Activated CD8-positive, alpha-beta T cell treated with anti-CD3 and anti-CD28 coated beads, Interleukin-2, amount 10 ng/mL, durations not matched to agents 7 days and 5 days (primary cell): Measurements from ENCODE around the gene SNN. TPM values are rescaled to one million over a fixed set of nuclear protein-coding genes. Genes with fewer than 3 reads are reported as not detected.

Experiments
- ATAC-seq: fragments of 150-1000 bp; cut with Tn5 transposase; one replicate; pipeline ENCODE4 v1.10.0; 2021; ENCODE audit warnings: moderate library complexity
- CTCF ChIA-PET: fragments of 350-600 bp; sonication (Branson Sonifier 250); formaldehyde crosslinking; loops from one replicate; lab custom pipeline; 2021; ENCODE audit warnings: antibody characterized with exemption; lab: Charles Lee
- POLR2A ChIA-PET: fragments of 350-600 bp; sonication (Branson Sonifier 250); formaldehyde crosslinking; loops from one replicate; lab custom pipeline; 2021; ENCODE audit warnings: antibody characterized with exemption; lab: Charles Lee
- DNase-seq: peaks from one replicate; pipeline ENCODE4 v3.0.0-alpha.2; 2020
- H3K27ac Mint-ChIP-seq: one replicate; pipeline ENCODE4 v1.8.0; 2021; ENCODE audit warnings: mild to moderate bottlenecking, mixed read lengths
- H3K27me3 Mint-ChIP-seq: one replicate; pipeline ENCODE4 v1.8.0; 2021; ENCODE audit warnings: low read depth, mixed read lengths
- H3K36me3 Mint-ChIP-seq: one replicate; pipeline ENCODE4 v1.8.0; 2021; ENCODE audit warnings: low read depth, mixed read lengths
- H3K4me1 Mint-ChIP-seq: one replicate; pipeline ENCODE4 v1.8.0; 2021; ENCODE audit warnings: low read depth, mixed read lengths
- H3K4me3 Mint-ChIP-seq: one replicate; pipeline ENCODE4 v1.8.0; 2021; ENCODE audit warnings: mild to moderate bottlenecking, mixed read lengths
- H3K9me3 Mint-ChIP-seq: one replicate; pipeline ENCODE4 v1.8.0; 2022; ENCODE audit warnings: mixed read lengths; ENCODE audit not compliant: insufficient read depth
- total RNA-seq, 2 experiments: library from RNA; stranded (reverse); gene quantifications; one replicate each; pipeline ENCODE4 v1.2.3, GENCODE V29; 2021

SNN gene
- total RNA-seq, 2 experiments from 2014 or later, result 27.3 to 28.9 TPM

GRCh38 chr16:11684231-11685025, 16.2 kb downstream of the SNN start:
- no peak for DNase-seq
- H3K27ac Mint-ChIP-seq, result no peak overlapping the region

GRCh38 chr16:11685844-11686618, 17.8 kb downstream of the SNN start:
- peaks cover 32% of the 10 kb centered on the region for H3K4me1 Mint-ChIP-seq

More at GRCh38 chr16:11684231-11685025, 16.2 kb downstream of the SNN start:
- peaks cover 79% of the 10 kb centered on the region for H3K36me3 Mint-ChIP-seq
- POLR2A ChIA-PET, result interaction anchor here (0.6 kb wide), 1 partner anchor 97 kb away, joined by 4 read pairs; no protein-coding TSS in a partner anchor
- CTCF ChIA-PET, result no interaction called here
- no peak for ATAC-seq
- H3K27me3 Mint-ChIP-seq, result no peaks in the 10 kb centered on the region
- H3K9me3 Mint-ChIP-seq, result no peaks in the 10 kb centered on the region
- no peak overlapping the region for H3K4me3 Mint-ChIP-seq
- peaks cover 45% of the 10 kb centered on the region for H3K4me1 Mint-ChIP-seq

GRCh38 chr16:11686713-11687380, 18.6 kb downstream of the SNN start:
- peaks cover 24% of the 10 kb centered on the region for H3K4me1 Mint-ChIP-seq
- CTCF ChIA-PET, result no interaction called here
- H3K9me3 Mint-ChIP-seq, result no peaks in the 10 kb centered on the region
- DNase-seq (no peak), ATAC-seq (no peak)
- no peaks in the 10 kb centered on the region for H3K27me3 Mint-ChIP-seq
- POLR2A ChIA-PET, result interaction anchor here (1.0 kb wide), 1 partner anchor 284 kb away, joined by 3 read pairs; no protein-coding TSS in a partner anchor
- H3K4me3 Mint-ChIP-seq, result no peak overlapping the region
- H3K27ac Mint-ChIP-seq, result no peak overlapping the region
- H3K36me3 Mint-ChIP-seq, result peaks cover 76% of the 10 kb centered on the region

More at GRCh38 chr16:11685844-11686618, 17.8 kb downstream of the SNN start:
- Mint-ChIP-seq H3K36me3 (peaks cover 75% of the 10 kb centered on the region), H3K27ac (no peak overlapping the region), H3K9me3 (no peaks in the 10 kb centered on the region), H3K27me3 (no peaks in the 10 kb centered on the region), H3K4me3 (no peak overlapping the region)
- DNase-seq, result no peak
- no peak for ATAC-seq
- CTCF ChIA-PET, result no interaction called here
- POLR2A ChIA-PET, result interaction anchor here (1.0 kb wide), 1 partner anchor 283 kb away, joined by 3 read pairs; no protein-coding TSS in a partner anchor

GRCh38 chr16:11687601-11688519, 19.6 kb downstream of the SNN start:
- Mint-ChIP-seq H3K9me3 (no peaks in the 10 kb centered on the region), H3K4me3 (no peak overlapping the region), H3K4me1 (peaks cover 14% of the 10 kb centered on the region), H3K27me3 (no peaks in the 10 kb centered on the region), H3K36me3 (peaks cover 79% of the 10 kb centered on the region), H3K27ac (no peak overlapping the region)
- CTCF ChIA-PET, result interaction anchor here (1.1 to 2.6 kb wide), 6 partner anchors 10 to 281 kb away, joined by 3 to 16 read pairs (median 6); no protein-coding TSS in a partner anchor
- POLR2A ChIA-PET, result no interaction called here
- ATAC-seq (no peak), DNase-seq (no peak)

- peaks cover 75% of the 10 kb centered on the region for H3K36me3 Mint-ChIP-seq
- H3K27ac Mint-ChIP-seq, result no peak overlapping the region
- no peak for ATAC-seq
- H3K9me3 Mint-ChIP-seq, result no peaks in the 10 kb centered on the region
- DNase-seq, result no peak
- peaks cover 11% of the 10 kb centered on the region for H3K4me1 Mint-ChIP-seq
- CTCF ChIA-PET, result interaction anchor here (1.1 to 2.6 kb wide), 7 partner anchors 10 to 282 kb away, joined by 3 to 16 read pairs (median 4); no protein-coding TSS in a partner anchor
- POLR2A ChIA-PET, result no interaction called here
- H3K4me3 Mint-ChIP-seq, result no peak overlapping the region
- H3K27me3 Mint-ChIP-seq, result no peaks in the 10 kb centered on the region
Observed at GRCh38 chr16:11688520-11688886, 20.2 kb downstream of the SNN start.

- Mint-ChIP-seq H3K27me3 (no peaks in the 10 kb centered on the region), H3K4me3 (no peak overlapping the region), H3K36me3 (peaks cover 70% of the 10 kb centered on the region), H3K27ac (no peak overlapping the region), H3K9me3 (no peaks in the 10 kb centered on the region), H3K4me1 (peaks cover 11% of the 10 kb centered on the region)
- CTCF ChIA-PET, result interaction anchor here (0.7 to 2.6 kb wide), 11 partner anchors 9 to 726 kb away, joined by 3 to 16 read pairs (median 3); no protein-coding TSS in a partner anchor
- POLR2A ChIA-PET, result interaction anchor here (0.9 kb wide), 1 partner anchor 103 kb away, joined by 3 read pairs; the partner anchor contains the start of gene LITAF
- no peak for DNase-seq
- no peak for ATAC-seq
Observed at GRCh38 chr16:11689031-11689840, 21.0 kb downstream of the SNN start.

GRCh38 chr16:11691235-11691634, 23.0 kb downstream of the SNN start:
- Mint-ChIP-seq H3K27me3 (no peaks in the 10 kb centered on the region), H3K4me1 (peaks cover 23% of the 10 kb centered on the region), H3K36me3 (peaks cover 69% of the 10 kb centered on the region), H3K4me3 (no peak overlapping the region), H3K27ac (no peak overlapping the region), H3K9me3 (no peaks in the 10 kb centered on the region)
- no peak for ATAC-seq
- CTCF ChIA-PET, result interaction anchor here (1.0 kb wide), 1 partner anchor 23 kb away, joined by 5 read pairs; no protein-coding TSS in a partner anchor
- DNase-seq, result no peak
- POLR2A ChIA-PET, result interaction anchor here (0.6 to 1.1 kb wide), 2 partner anchors 32 to 278 kb away, joined by 3 read pairs; no protein-coding TSS in a partner anchor

GRCh38 chr16:11691771-11692170, 23.5 kb downstream of the SNN start:
- CTCF ChIA-PET, result no interaction called here
- no peaks in the 10 kb centered on the region for H3K27me3 Mint-ChIP-seq
- H3K4me3 Mint-ChIP-seq, result no peak overlapping the region
- ATAC-seq (no peak), DNase-seq (no peak)
- H3K9me3 Mint-ChIP-seq, result no peaks in the 10 kb centered on the region
- POLR2A ChIA-PET, result interaction anchor here (1.1 kb wide), 1 partner anchor 32 kb away, joined by 3 read pairs; no protein-coding TSS in a partner anchor
- H3K4me1 Mint-ChIP-seq, result peaks cover 28% of the 10 kb centered on the region
- no peak overlapping the region for H3K27ac Mint-ChIP-seq
- H3K36me3 Mint-ChIP-seq, result peaks cover 69% of the 10 kb centered on the region

GRCh38 chr16:11692171-11692570, 23.9 kb downstream of the SNN start:
- POLR2A ChIA-PET, result no interaction called here
- no peak for ATAC-seq
- Mint-ChIP-seq H3K4me3 (no peak overlapping the region), H3K9me3 (no peaks in the 10 kb centered on the region), H3K4me1 (peaks cover 32% of the 10 kb centered on the region), H3K27me3 (no peaks in the 10 kb centered on the region), H3K27ac (no peak overlapping the region), H3K36me3 (peaks cover 70% of the 10 kb centered on the region)
- CTCF ChIA-PET, result interaction anchor here (1.2 kb wide), 1 partner anchor 22 kb away, joined by 3 read pairs; no protein-coding TSS in a partner anchor
- no peak for DNase-seq

- peaks cover 71% of the 10 kb centered on the region for H3K36me3 Mint-ChIP-seq
- no peak for ATAC-seq
- H3K9me3 Mint-ChIP-seq, result no peaks in the 10 kb centered on the region
- no peak for DNase-seq
- POLR2A ChIA-PET, result no interaction called here
- H3K27ac Mint-ChIP-seq, result no peak overlapping the region
- no peaks in the 10 kb centered on the region for H3K27me3 Mint-ChIP-seq
- no peak overlapping the region for H3K4me3 Mint-ChIP-seq
- CTCF ChIA-PET, result interaction anchor here (1.2 kb wide), 1 partner anchor 22 kb away, joined by 3 read pairs; no protein-coding TSS in a partner anchor
- H3K4me1 Mint-ChIP-seq, result peaks cover 37% of the 10 kb centered on the region
Observed at GRCh38 chr16:11692651-11693050, 24.4 kb downstream of the SNN start.
